OCI-M1 (cell line): ENCODE results near the gene MCRS1.
"Not testable (repeated sequence)": the region's sequence is repeated elsewhere in the genome, so short reads cannot be mapped to it uniquely, and the experiment has no call there.

Experiments
- DNase-seq: peaks from one replicate; lab custom pipeline; 2025; lab: John Stamatoyannopoulos, UW

MCRS1 gene

GRCh38 chr12:49567611-49568441 is at the start of gene MCRS1:
Gene MCRS1 (minus strand): TSS chr12:49568142. CDS start chr12:49566731, 1,411 bp downstream.
- peak; percentile 94 for DNase-seq

- DNase-seq, result no peak
Observed at GRCh38 chr12:49616533-49617219, 48.7 kb upstream of the MCRS1 start.

- no peak for DNase-seq
Observed at GRCh38 chr12:49615725-49616124, 47.8 kb upstream of the MCRS1 start.

GRCh38 chr12:49612210-49612609 is 44.3 kb upstream of the MCRS1 start:
- DNase-seq, result no peak

- not testable (repeated sequence) for DNase-seq
Observed at GRCh38 chr12:49610785-49611184, 42.8 kb upstream of the MCRS1 start.

GRCh38 chr12:49609875-49610154 is 41.9 kb upstream of the MCRS1 start:
- no peak for DNase-seq

- no peak for DNase-seq
Observed at GRCh38 chr12:49609059-49609874, 41.3 kb upstream of the MCRS1 start.

- DNase-seq, result not testable (repeated sequence)
Observed at GRCh38 chr12:49605539-49605938, 37.6 kb upstream of the MCRS1 start, which contains the start of gene FAM186B. Gene FAM186B (minus strand): TSS chr12:49605639. CDS start chr12:49605477, 162 bp downstream.

- DNase-seq, result no peak
Observed at GRCh38 chr12:49604856-49605255, 36.9 kb upstream of the MCRS1 start.

GRCh38 chr12:49603721-49604120 is 35.8 kb upstream of the MCRS1 start:
- no peak for DNase-seq

GRCh38 chr12:49599961-49600360 is 32.0 kb upstream of the MCRS1 start:
- no peak for DNase-seq

GRCh38 chr12:49598527-49598926 is 30.6 kb upstream of the MCRS1 start:
- no peak for DNase-seq

- peak; percentile 36 for DNase-seq
Observed at GRCh38 chr12:49588721-49589516, 21.0 kb upstream of the MCRS1 start.

- no peak for DNase-seq
Observed at GRCh38 chr12:49588281-49588680, 20.3 kb upstream of the MCRS1 start.

- DNase-seq, result no peak
Observed at GRCh38 chr12:49587174-49587908, 19.4 kb upstream of the MCRS1 start.

GRCh38 chr12:49585477-49586459 is 17.8 kb upstream of the MCRS1 start:
- DNase-seq, result no peak

- no peak for DNase-seq
Observed at GRCh38 chr12:49584591-49584990, 16.6 kb upstream of the MCRS1 start.

- no peak for DNase-seq
Observed at GRCh38 chr12:49583366-49584094, 15.6 kb upstream of the MCRS1 start.

- DNase-seq, result no peak
Observed at GRCh38 chr12:49582850-49583249, 14.9 kb upstream of the MCRS1 start.
